Naive thymus-derived CD4-positive, alpha-beta T cell (primary cell): ENCODE measurements around the gene IFI27L1. TPM values are rescaled to one million over a fixed set of nuclear protein-coding genes. Genes with fewer than 3 reads are reported as not detected.
A peak's percentile ranks its signal among the peaks of the same experiment; 100 is the strongest.

Experiments
- ATAC-seq: fragments of 150-1000 bp; cut with Tn5 transposase; 2 replicates; pipeline ENCODE4 v1.10.0; 2021; ENCODE audit warnings: mild to moderate bottlenecking, moderate library complexity
- CTCF ChIA-PET: fragments of 350-600 bp; sonication (Branson Sonifier 250); formaldehyde crosslinking; loops from one replicate; lab custom pipeline; 2021; ENCODE audit warnings: antibody characterized with exemption; lab: Charles Lee
- POLR2A ChIA-PET: fragments of 350-600 bp; sonication (Branson Sonifier 250); formaldehyde crosslinking; loops from one replicate; lab custom pipeline; 2021; ENCODE audit warnings: antibody characterized with exemption, inconsistent platforms; lab: Charles Lee
- DNase-seq, 9 donors: peaks; one replicate each; pipeline versions ENCODE4 v3.0.0 to v3.0.0-alpha.2; 2020 to 2022; ENCODE audit warnings: mixed read lengths in 1 of 9
- H3K27ac ChIP-seq: one replicate; pipeline ENCODE4 v1.7.0; 2013; ENCODE audit warnings: mild to moderate bottlenecking, low read depth, low read length, moderate library complexity
- H3K27me3 ChIP-seq, 2 donors: one replicate each; pipeline ENCODE4 v1.7.0; 2013; ENCODE audit warnings: low read length in 2 of 2, mild to moderate bottlenecking in 2 of 2, moderate library complexity in 2 of 2; ENCODE audit not compliant: control insufficient read depth in 2 of 2, insufficient read depth in 2 of 2
- H3K36me3 ChIP-seq, 3 experiments: 1 replicate in 2 of 3; 2 replicates in 1 of 3; pipeline ENCODE4 v1.7.0; 2013; ENCODE audit warnings: low read length in 3 of 3, mild to moderate bottlenecking in 3 of 3, moderate library complexity in 1 of 3; ENCODE audit not compliant: insufficient read depth in 3 of 3, control insufficient read depth in 2 of 3
- H3K4me1 ChIP-seq, 2 donors: one replicate each; pipeline ENCODE4 v1.7.0; 2013; ENCODE audit warnings: low read length in 2 of 2, mild to moderate bottlenecking in 2 of 2, moderate library complexity in 1 of 2; ENCODE audit not compliant: control insufficient read depth in 2 of 2, insufficient read depth in 2 of 2
- H3K4me3 ChIP-seq: 2 replicates; pipeline ENCODE4 v1.7.0; 2013; ENCODE audit warnings: mild to moderate bottlenecking, low read length
- H3K9me3 ChIP-seq, 3 experiments: 1 replicate in 2 of 3; 2 replicates in 1 of 3; pipeline ENCODE4 v1.7.0; 2013; ENCODE audit warnings: low read length in 3 of 3; ENCODE audit not compliant: control insufficient read depth in 2 of 3
- H3K27ac Mint-ChIP-seq, 9 donors: one replicate each; pipeline ENCODE4 v1.8.0; 2020 to 2022; ENCODE audit warnings: mixed read lengths in 9 of 9, mild to moderate bottlenecking in 8 of 9, moderate library complexity in 5 of 9, inconsistent platforms in 2 of 9
- H3K27me3 Mint-ChIP-seq, 5 donors: one replicate each; pipeline ENCODE4 v1.8.0; 2021 to 2022; ENCODE audit warnings: mixed read lengths in 5 of 5, mild to moderate bottlenecking in 1 of 5
- H3K36me3 Mint-ChIP-seq, 5 donors: one replicate each; pipeline ENCODE4 v1.8.0; 2020 to 2022; ENCODE audit warnings: mixed read lengths in 5 of 5, mild to moderate bottlenecking in 3 of 5, inconsistent platforms in 1 of 5
- H3K4me1 Mint-ChIP-seq, 7 donors: one replicate each; pipeline ENCODE4 v1.8.0; 2020 to 2022; ENCODE audit warnings: mixed read lengths in 7 of 7, mild to moderate bottlenecking in 3 of 7, inconsistent platforms in 1 of 7
- H3K4me3 Mint-ChIP-seq, 10 donors: one replicate each; pipeline ENCODE4 v1.8.0; 2020 to 2022; ENCODE audit warnings: mild to moderate bottlenecking in 10 of 10, mixed read lengths in 10 of 10, moderate library complexity in 6 of 10, inconsistent platforms in 2 of 10
- H3K9me3 Mint-ChIP-seq, 11 donors: one replicate each; pipeline ENCODE4 v1.8.0; 2020 to 2022; ENCODE audit warnings: mixed read lengths in 11 of 11, mild to moderate bottlenecking in 4 of 11, inconsistent platforms in 1 of 11, moderate library complexity in 1 of 11
- intact Hi-C, 2 donors: fragments of 100-400 bp; cut with micrococcal nuclease; formaldehyde crosslinking; loops; one replicate each; pipeline ENCODE4 v1.15.1; 2023
- polyA plus RNA-seq, 2 donors: library from polyadenylated mRNA; unstranded; fragments of 300-500 nt; fragmentation: Illumina TruSeq; gene quantifications; one replicate each; pipeline ENCODE4 v1.2.3, GENCODE V29; 2021
- total RNA-seq, 6 experiments: library from RNA in 5 of 6; stranded (reverse) in 5 of 6; gene quantifications; 1 replicate in 5 of 6; 2 replicates in 1 of 6; pipeline ENCODE4 v1.2.3 and lab custom pipeline; 2021 to 2026

Gene IFI27L1
- total and polyA plus RNA-seq, 7 experiments from 2014 or later = 6.3 to 31.8 (median 8.2) TPM

DNA sequence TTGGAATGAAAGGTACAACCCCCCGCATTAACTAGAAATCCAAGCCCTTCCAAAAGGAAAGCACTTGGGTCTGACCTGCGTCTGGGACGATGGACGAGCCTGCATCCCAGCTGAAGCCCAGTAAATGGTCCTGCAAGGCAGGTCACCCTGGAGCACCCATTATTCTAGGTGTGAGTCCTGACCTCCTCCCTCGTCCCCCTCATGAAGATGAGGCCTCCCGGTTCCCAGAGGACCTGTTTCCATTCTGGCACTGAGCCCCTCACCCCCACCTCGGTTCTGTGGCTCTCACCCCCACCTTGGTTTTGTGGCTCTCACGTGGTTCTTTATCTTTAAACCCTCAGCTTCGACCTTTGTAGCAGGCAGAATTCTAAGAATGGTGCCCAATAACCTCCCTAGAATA, 36.7 kb downstream of the IFI27L1 start:
- Mint-ChIP-seq H3K27ac (no peak overlapping the region), H3K4me3 (no peak overlapping the region), H3K4me1 (peaks cover 0 to 26% (median 0%) of the 10 kb centered on the region in 7 donors), H3K9me3 (peaks cover 5 to 38% (median 23%) of the 10 kb centered on the region in 11 donors), H3K27me3 (peaks cover 21 to 38% (median 29%) of the 10 kb centered on the region in 5 donors), H3K36me3 (peaks cover 0 to 17% (median 10%) of the 10 kb centered on the region in 5 donors)
- no peak for DNase-seq
- no peak for ATAC-seq
- H3K4me3 ChIP-seq = no peak overlapping the region
- intact Hi-C loops = no loop called here
- H3K4me1 ChIP-seq = no peaks in the 10 kb centered on the region
- H3K27ac ChIP-seq = no peak overlapping the region
- ChIA-PET POLR2A (no interaction called here), CTCF (interaction anchor here (0.8 kb wide), 1 partner anchor 19 kb away, joined by 3 read pairs; no protein-coding TSS in a partner anchor)
- H3K27me3 ChIP-seq = no peaks in the 10 kb centered on the region
- H3K36me3 ChIP-seq = no peaks in the 10 kb centered on the region
- H3K9me3 ChIP-seq = peaks cover 0 to 24% (median 5%) of the 10 kb centered on the region in 3 experiments

DNA sequence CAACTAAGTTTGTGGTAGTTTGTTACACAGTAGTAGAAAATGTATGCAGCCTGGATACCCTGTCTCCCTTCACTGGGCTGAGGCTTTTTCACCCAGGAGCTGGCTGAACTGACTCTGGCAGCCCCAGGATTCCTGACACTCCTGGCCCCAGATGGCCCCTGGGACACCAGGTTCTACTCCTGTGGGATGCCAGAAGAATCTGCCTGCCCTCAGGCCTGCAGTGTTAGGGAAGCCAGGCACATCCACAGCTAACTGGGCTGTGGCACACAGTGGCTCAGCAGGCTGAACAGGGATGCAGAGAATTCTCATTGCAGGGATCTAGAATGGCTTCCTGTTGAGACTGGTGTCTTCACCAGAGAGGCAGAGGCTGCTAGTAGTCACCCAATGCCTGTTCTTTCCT, 38.0 kb downstream of the IFI27L1 start:
- DNase-seq = no peak
- Mint-ChIP-seq H3K27ac (no peak overlapping the region), H3K4me3 (no peak overlapping the region), H3K27me3 (peaks cover 21 to 38% (median 29%) of the 10 kb centered on the region in 5 donors), H3K4me1 (peaks cover 0 to 20% (median 0%) of the 10 kb centered on the region in 7 donors), H3K9me3 (peaks cover 5 to 42% (median 23%) of the 10 kb centered on the region in 11 donors), H3K36me3 (peaks cover 0 to 17% (median 10%) of the 10 kb centered on the region in 5 donors)
- Histone ChIP-seq H3K4me3 (no peak overlapping the region), H3K27ac (no peak overlapping the region), H3K36me3 (no peaks in the 10 kb centered on the region), H3K9me3 (peaks cover 0 to 24% (median 5%) of the 10 kb centered on the region in 3 experiments), H3K27me3 (no peaks in the 10 kb centered on the region), H3K4me1 (no peaks in the 10 kb centered on the region)
- POLR2A ChIA-PET = no interaction called here
- intact Hi-C loops = no loop called here
- ATAC-seq = no peak
- CTCF ChIA-PET = no interaction called here

DNA sequence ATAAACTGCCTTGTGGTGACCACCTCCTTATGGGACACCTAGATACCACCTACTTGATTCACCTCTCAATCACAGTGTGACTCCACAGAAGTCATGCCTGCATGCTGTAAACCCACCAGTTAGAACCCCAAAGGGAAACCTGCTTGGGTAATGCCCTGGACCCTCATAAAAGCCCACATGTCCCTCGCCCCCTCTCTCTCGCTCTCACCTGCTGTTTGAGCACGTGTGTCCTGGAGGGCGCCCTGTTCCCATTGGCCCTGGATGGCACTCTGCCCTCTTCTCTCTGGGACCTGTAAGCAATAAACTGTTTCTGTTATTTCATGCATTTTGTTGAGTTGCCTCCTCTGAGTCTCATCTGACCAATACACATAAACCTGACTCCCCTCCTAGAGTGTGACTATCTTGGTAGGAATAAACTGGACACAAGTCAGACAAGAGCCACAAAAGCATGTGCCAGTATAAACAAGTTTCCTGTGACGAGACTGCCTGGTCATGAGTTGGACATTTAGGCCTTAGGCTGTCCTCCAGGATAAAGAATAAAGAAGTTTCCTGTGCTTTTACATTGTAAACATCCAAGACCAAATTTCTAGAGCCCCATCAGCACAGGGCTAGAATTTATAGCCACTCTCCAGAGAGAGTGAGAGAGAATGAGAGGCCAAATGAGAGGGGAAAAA, 39.7 kb downstream of the IFI27L1 start:
- Mint-ChIP-seq H3K4me3 (no peak overlapping the region), H3K9me3 (peaks cover 5 to 42% (median 23%) of the 10 kb centered on the region in 11 donors), H3K4me1 (peaks cover 0 to 4% (median 0%) of the 10 kb centered on the region in 7 donors), H3K36me3 (peaks cover 0 to 17% (median 10%) of the 10 kb centered on the region in 5 donors), H3K27ac (no peak overlapping the region), H3K27me3 (peaks cover 18 to 33% (median 24%) of the 10 kb centered on the region in 5 donors)
- H3K4me3 ChIP-seq = no peak overlapping the region
- H3K27ac ChIP-seq = no peak overlapping the region
- intact Hi-C loops = no loop called here
- ATAC-seq = no peak
- ChIA-PET POLR2A (no interaction called here), CTCF (no interaction called here)
- H3K36me3 ChIP-seq = no peaks in the 10 kb centered on the region
- DNase-seq = no peak
- no peaks in the 10 kb centered on the region for H3K27me3 ChIP-seq
- no peaks in the 10 kb centered on the region for H3K4me1 ChIP-seq
- H3K9me3 ChIP-seq = peaks cover 0 to 24% (median 5%) of the 10 kb centered on the region in 3 experiments

DNA sequence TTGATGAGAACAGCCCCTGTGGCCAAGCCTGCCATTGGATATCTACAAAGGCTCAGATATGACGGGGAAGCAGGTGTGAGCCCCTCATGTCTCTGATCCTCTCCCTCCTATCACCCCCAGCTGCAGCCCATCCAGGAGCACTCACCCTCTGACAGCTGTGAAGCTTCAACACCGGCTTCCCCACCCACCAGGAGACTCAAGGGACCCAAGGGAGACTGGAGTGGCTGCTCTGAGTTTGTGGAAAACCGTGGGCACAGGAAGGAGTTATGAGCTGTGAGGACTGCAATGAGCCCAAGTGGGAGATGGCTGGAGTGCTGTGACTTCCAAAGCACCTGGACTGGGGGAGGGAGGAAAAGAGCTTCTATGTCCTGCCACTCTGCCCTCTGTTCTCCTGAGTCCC, 40.4 kb downstream of the IFI27L1 start:
- H3K9me3 Mint-ChIP-seq = peaks cover 5 to 42% (median 23%) of the 10 kb centered on the region in 11 donors
- peaks cover 17 to 27% (median 20%) of the 10 kb centered on the region in 5 donors for H3K27me3 Mint-ChIP-seq
- H3K4me1 Mint-ChIP-seq = peaks cover 0 to 4% (median 0%) of the 10 kb centered on the region in 7 donors
- Histone ChIP-seq H3K9me3 (peaks cover 0 to 24% (median 5%) of the 10 kb centered on the region in 3 experiments), H3K4me3 (no peak overlapping the region), H3K27ac (no peak overlapping the region), H3K27me3 (no peaks in the 10 kb centered on the region), H3K4me1 (no peaks in the 10 kb centered on the region), H3K36me3 (no peaks in the 10 kb centered on the region)
- H3K27ac Mint-ChIP-seq = no peak overlapping the region
- ChIA-PET CTCF (interaction anchor here (1.3 kb wide), 1 partner anchor 11 kb away, joined by 3 read pairs; no protein-coding TSS in a partner anchor), POLR2A (no interaction called here)
- H3K4me3 Mint-ChIP-seq = no peak overlapping the region
- DNase-seq (peak in 1 of 9 donors; percentile 12), ATAC-seq (no peak)
- peaks cover 0 to 17% (median 10%) of the 10 kb centered on the region in 5 donors for H3K36me3 Mint-ChIP-seq
- intact Hi-C loops = no loop called here

DNA sequence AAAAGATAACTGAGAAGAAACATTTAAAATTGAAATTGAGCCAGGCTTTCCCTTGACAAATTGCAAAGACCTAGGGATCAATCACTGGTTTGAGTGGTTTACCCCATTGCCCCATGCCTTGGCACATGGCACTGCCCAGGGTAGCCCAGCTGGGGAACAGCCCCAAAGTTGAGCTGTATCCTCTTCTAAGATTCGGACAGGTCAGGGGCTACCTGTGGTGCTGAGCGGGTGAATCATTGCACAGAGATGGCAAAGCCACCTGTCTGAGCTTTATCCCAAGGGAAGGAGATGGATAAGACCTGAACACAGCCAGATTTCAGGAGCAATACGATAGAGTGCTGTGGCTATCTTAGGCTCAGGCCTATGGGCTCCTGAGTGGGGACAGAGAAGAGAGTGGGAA, 41.3 kb downstream of the IFI27L1 start:
- peaks cover 0 to 4% (median 0%) of the 10 kb centered on the region in 7 donors for H3K4me1 Mint-ChIP-seq
- H3K9me3 Mint-ChIP-seq = peaks cover 5 to 42% (median 23%) of the 10 kb centered on the region in 11 donors
- H3K27me3 ChIP-seq = no peaks in the 10 kb centered on the region
- H3K4me3 Mint-ChIP-seq = no peak overlapping the region
- no peak overlapping the region for H3K27ac Mint-ChIP-seq
- CTCF ChIA-PET = interaction anchor here (1.3 kb wide), 1 partner anchor 10 kb away, joined by 3 read pairs; no protein-coding TSS in a partner anchor
- POLR2A ChIA-PET = no interaction called here
- no peaks in the 10 kb centered on the region for H3K4me1 ChIP-seq
- peaks cover 9 to 19% (median 15%) of the 10 kb centered on the region in 5 donors for H3K27me3 Mint-ChIP-seq
- intact Hi-C loops = no loop called here
- ATAC-seq = no peak
- peaks cover 0 to 17% (median 10%) of the 10 kb centered on the region in 5 donors for H3K36me3 Mint-ChIP-seq
- H3K27ac ChIP-seq = no peak overlapping the region
- peaks cover 0 to 24% (median 5%) of the 10 kb centered on the region in 3 experiments for H3K9me3 ChIP-seq
- H3K36me3 ChIP-seq = no peaks in the 10 kb centered on the region
- no peak overlapping the region for H3K4me3 ChIP-seq
- DNase-seq = peak in 1 of 9 donors; percentile 8

DNA sequence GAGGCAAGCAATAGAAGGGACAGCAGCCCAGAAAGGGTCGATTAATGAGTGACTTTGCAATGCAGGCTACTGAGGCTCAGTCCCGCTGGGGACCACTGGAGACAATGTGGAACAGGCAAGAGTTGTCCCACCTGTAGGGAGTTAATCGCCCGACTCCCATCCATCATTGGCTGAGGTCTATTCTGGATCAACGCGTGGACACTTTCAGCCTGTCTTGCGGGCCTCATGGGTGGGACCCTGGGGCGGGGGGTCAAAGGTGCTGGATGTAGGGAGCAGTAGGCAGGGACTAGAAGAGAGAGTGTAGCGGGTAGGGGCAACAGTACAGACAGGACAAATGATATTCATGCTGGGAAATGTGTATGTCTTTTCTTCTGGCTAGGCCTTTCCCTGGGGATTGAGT, 42.2 kb downstream of the IFI27L1 start:
- no peak overlapping the region for H3K4me3 ChIP-seq
- Mint-ChIP-seq H3K4me3 (no peak overlapping the region), H3K27ac (no peak overlapping the region), H3K27me3 (peaks cover 6 to 14% (median 9%) of the 10 kb centered on the region in 5 donors), H3K36me3 (peaks cover 0 to 17% (median 10%) of the 10 kb centered on the region in 5 donors), H3K4me1 (peaks cover 0 to 6% (median 0%) of the 10 kb centered on the region in 7 donors), H3K9me3 (peaks cover 5 to 42% (median 23%) of the 10 kb centered on the region in 11 donors)
- H3K36me3 ChIP-seq = no peaks in the 10 kb centered on the region
- H3K9me3 ChIP-seq = peaks cover 0 to 24% (median 5%) of the 10 kb centered on the region in 3 experiments
- ATAC-seq (no peak), DNase-seq (no peak)
- peaks cover 0 to 4% of the 10 kb centered on the region in 2 donors for H3K4me1 ChIP-seq
- H3K27ac ChIP-seq = no peak overlapping the region
- no peaks in the 10 kb centered on the region for H3K27me3 ChIP-seq
- ChIA-PET POLR2A (no interaction called here), CTCF (no interaction called here)
- intact Hi-C loops = no loop called here
